ENCODE measurements around the gene SND1. TPM values are rescaled to one million over a fixed set of nuclear protein-coding genes. Genes with fewer than 3 reads are reported as not detected.

SND1 gene
- total RNA-seq, 1 donor from 2014 or later: 165 TPM

- H3K9me3 Mint-ChIP-seq (ENCODE audit: unreplicated experiment): peaks cover 4% of the 10 kb centered on the region
- peaks cover 4% of the 10 kb centered on the region for H3K27me3 Mint-ChIP-seq (ENCODE audit: unreplicated experiment)
- H3K4me1 Mint-ChIP-seq (ENCODE audit: low read depth, unreplicated experiment): peaks cover 37% of the 10 kb centered on the region
- TF ChIP-seq CTCF (IDR thresholded peaks at IDR 0.05; ENCODE audit: partially characterized antibody, unreplicated experiment): no peak
- H3K4me3 Mint-ChIP-seq (ENCODE audit: unreplicated experiment): no peak overlapping the region
- no peak for DNase-seq
- peaks cover 5% of the 10 kb centered on the region for H3K36me3 Mint-ChIP-seq (ENCODE audit: unreplicated experiment)
- H3K27ac Mint-ChIP-seq (ENCODE audit: unreplicated experiment): no peak overlapping the region
Measured at GRCh38 chr7:127657500-127657899, 5.5 kb downstream of the SND1 start.

GRCh38 chr7:127658970-127659630, 7.1 kb downstream of the SND1 start:
- no peak for DNase-seq
- Mint-ChIP-seq H3K4me1 (ENCODE audit: low read depth, unreplicated experiment) (peaks cover 29% of the 10 kb centered on the region), H3K9me3 (ENCODE audit: unreplicated experiment) (no peaks in the 10 kb centered on the region), H3K4me3 (ENCODE audit: unreplicated experiment) (no peak overlapping the region), H3K27me3 (ENCODE audit: unreplicated experiment) (no peaks in the 10 kb centered on the region), H3K36me3 (ENCODE audit: unreplicated experiment) (no peaks in the 10 kb centered on the region), H3K27ac (ENCODE audit: unreplicated experiment) (no peak overlapping the region)
- TF ChIP-seq CTCF (IDR thresholded peaks at IDR 0.05; ENCODE audit: partially characterized antibody, unreplicated experiment): no peak

- H3K4me3 Mint-ChIP-seq (ENCODE audit: unreplicated experiment): no peak overlapping the region
- peaks cover 43% of the 10 kb centered on the region for H3K4me1 Mint-ChIP-seq (ENCODE audit: low read depth, unreplicated experiment)
- H3K27me3 Mint-ChIP-seq (ENCODE audit: unreplicated experiment): peaks cover 4% of the 10 kb centered on the region
- H3K27ac Mint-ChIP-seq (ENCODE audit: unreplicated experiment): peak overlapping the region; percentile 49
- no peaks in the 10 kb centered on the region for H3K36me3 Mint-ChIP-seq (ENCODE audit: unreplicated experiment)
- DNase-seq: peak; percentile 23
- no peak for TF ChIP-seq CTCF (IDR thresholded peaks at IDR 0.05; ENCODE audit: partially characterized antibody, unreplicated experiment)
- peaks cover 1% of the 10 kb centered on the region for H3K9me3 Mint-ChIP-seq (ENCODE audit: unreplicated experiment)
Measured at GRCh38 chr7:127665922-127666321, 13.9 kb downstream of the SND1 start.

- TF ChIP-seq CTCF (IDR thresholded peaks at IDR 0.05; ENCODE audit: partially characterized antibody, unreplicated experiment): no peak
- H3K27ac Mint-ChIP-seq (ENCODE audit: unreplicated experiment): peak overlapping the region; percentile 49
- no peaks in the 10 kb centered on the region for H3K36me3 Mint-ChIP-seq (ENCODE audit: unreplicated experiment)
- DNase-seq: no peak
- H3K27me3 Mint-ChIP-seq (ENCODE audit: unreplicated experiment): peaks cover 4% of the 10 kb centered on the region
- H3K9me3 Mint-ChIP-seq (ENCODE audit: unreplicated experiment): peaks cover 1% of the 10 kb centered on the region
- H3K4me1 Mint-ChIP-seq (ENCODE audit: low read depth, unreplicated experiment): peaks cover 38% of the 10 kb centered on the region
- H3K4me3 Mint-ChIP-seq (ENCODE audit: unreplicated experiment): peak overlapping the region; percentile 26
Measured at GRCh38 chr7:127666602-127667001, 14.6 kb downstream of the SND1 start.

DNA sequence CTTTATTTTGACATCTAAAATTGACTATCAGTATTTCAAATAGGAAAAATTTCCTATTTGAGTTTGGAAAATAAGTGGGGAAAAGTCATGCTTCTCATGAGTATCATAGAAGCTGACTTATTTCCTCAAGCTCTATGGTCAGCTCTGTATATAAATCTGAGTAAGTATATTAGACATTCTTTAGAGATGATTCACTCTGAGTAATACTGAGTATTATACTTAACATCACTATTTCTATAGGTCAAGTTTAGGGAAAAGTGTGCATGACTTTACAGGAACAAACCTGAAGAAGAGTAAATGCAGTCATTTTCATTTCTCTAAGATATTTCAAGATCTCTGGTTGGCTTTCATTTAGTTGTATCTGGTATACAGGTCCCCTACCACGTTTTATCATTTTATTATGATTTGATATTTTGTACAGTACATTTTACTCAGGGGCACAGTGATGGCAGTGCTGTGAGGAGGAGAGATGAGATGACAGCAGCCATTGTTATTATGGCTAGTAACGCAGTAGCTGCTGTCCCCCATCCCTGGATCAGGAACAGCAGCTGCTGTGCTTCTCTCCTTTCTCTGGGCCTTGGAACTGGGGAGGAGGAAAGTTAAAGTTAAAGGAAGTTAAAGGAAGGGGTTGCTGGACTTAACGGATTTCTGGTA, 15.2 kb downstream of the SND1 start:
- H3K4me3 Mint-ChIP-seq (ENCODE audit: unreplicated experiment): peak overlapping the region; percentile 5
- peaks cover 1% of the 10 kb centered on the region for H3K9me3 Mint-ChIP-seq (ENCODE audit: unreplicated experiment)
- DNase-seq: no peak
- peaks cover 4% of the 10 kb centered on the region for H3K27me3 Mint-ChIP-seq (ENCODE audit: unreplicated experiment)
- peaks cover 38% of the 10 kb centered on the region for H3K4me1 Mint-ChIP-seq (ENCODE audit: low read depth, unreplicated experiment)
- no peak overlapping the region for H3K27ac Mint-ChIP-seq (ENCODE audit: unreplicated experiment)
- no peaks in the 10 kb centered on the region for H3K36me3 Mint-ChIP-seq (ENCODE audit: unreplicated experiment)
- TF ChIP-seq CTCF (IDR thresholded peaks at IDR 0.05; ENCODE audit: partially characterized antibody, unreplicated experiment): no peak
